ENCODE measurements around the gene NAE1.
"Not testable (repeated sequence)": the region's sequence is repeated elsewhere in the genome, so short reads cannot be mapped to it uniquely, and the experiment has no call there.

The NAE1 gene

DNA sequence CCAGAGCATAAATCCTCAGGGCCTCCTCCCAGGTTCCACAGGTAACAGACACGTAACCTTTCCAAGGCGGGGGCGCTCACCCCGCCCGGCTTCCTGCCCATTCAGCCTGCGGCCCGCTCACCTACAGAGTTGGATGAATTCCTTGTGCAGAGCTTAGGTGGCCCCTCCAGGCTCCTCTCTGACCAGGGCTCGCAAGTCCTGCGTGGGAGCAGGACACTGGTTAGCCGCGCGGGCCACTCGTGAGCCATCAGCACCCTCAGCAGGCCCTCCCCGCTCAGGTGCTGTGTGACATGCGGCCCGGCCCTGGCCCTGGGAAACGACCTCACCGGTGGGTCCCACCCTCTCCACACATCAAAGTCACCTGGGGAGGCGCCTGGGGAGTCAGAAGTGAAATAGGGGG, 29.9 kb downstream of the NAE1 start:
- no peak for DNase-seq

GRCh38 chr16:66798161-66798560, 32.6 kb downstream of the NAE1 start:
- DNase-seq = no peak

DNA sequence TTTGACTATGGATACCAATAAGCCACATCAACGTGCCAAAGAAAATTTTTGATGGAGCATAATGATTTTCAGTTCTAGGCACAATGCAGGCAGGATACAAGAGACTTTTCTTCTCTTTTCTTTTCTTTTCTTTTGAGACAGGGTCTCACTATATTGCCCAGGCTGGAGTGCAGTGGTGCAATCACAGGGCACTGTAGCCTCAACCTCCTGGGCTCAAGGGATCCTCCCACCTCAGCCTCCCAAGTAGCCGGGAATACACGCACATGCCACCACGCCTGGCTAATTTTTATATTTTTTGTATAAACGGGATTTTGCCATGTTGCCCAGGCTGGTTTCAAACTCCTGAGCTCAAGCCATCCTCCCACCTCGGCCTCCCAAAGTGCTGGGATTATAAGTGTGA, 36.8 kb downstream of the NAE1 start:
- not testable (repeated sequence) for DNase-seq

- DNase-seq = no peak
Measured at GRCh38 chr16:66790130-66790733, 40.5 kb downstream of the NAE1 start.

DNA sequence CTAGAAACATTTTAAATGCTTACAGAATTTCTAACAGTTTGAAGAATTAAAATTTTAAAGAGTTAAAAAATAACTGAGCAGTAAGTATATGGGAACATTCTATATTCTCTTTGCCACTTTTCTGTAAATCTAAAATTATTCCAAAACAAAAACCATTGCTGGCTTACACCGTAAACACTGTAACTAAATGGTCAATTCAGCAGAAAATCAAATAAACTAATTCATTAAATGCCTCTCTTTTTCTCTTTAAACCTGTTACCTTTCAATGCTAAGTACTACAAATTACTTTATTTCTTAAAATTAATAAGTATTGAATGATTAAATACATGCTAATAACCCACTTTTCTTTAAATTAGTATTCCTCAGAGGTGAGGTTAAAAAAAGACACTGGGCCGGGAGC, 43.3 kb downstream of the NAE1 start:
- DNase-seq = no peak

DNA sequence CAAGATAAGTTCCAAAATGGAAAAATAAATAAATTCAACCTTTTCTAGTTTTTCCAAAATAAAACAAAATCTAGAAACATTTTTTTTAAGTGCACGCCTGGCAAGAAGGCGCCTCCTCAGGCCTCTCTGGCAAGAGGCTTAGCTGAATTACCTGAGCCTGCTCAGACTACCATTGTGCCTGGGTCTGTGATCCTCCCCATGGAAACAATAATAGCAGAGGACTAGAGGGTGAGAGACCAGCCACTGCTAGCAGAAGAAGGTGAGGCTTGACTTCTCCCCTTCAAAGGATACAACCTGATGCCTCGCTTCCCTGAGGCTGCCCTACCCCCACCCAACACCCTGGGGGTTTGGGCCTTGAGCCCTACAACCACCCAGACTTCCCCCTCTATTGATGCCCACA, 44.2 kb downstream of the NAE1 start:
- DNase-seq = no peak

GRCh38 chr16:66776457-66776856, 54.3 kb downstream of the NAE1 start:
- DNase-seq = no peak

GRCh38 chr16:66774981-66775380, 55.8 kb downstream of the NAE1 start:
- DNase-seq = no peak

- DNase-seq = no peak
Measured at GRCh38 chr16:66758086-66758485, 72.7 kb downstream of the NAE1 start.

- DNase-seq = no peak
Measured at GRCh38 chr16:66754819-66755218, 76.0 kb downstream of the NAE1 start.

- DNase-seq = no peak
Measured at GRCh38 chr16:66754211-66754610, 76.6 kb downstream of the NAE1 start.

DNA sequence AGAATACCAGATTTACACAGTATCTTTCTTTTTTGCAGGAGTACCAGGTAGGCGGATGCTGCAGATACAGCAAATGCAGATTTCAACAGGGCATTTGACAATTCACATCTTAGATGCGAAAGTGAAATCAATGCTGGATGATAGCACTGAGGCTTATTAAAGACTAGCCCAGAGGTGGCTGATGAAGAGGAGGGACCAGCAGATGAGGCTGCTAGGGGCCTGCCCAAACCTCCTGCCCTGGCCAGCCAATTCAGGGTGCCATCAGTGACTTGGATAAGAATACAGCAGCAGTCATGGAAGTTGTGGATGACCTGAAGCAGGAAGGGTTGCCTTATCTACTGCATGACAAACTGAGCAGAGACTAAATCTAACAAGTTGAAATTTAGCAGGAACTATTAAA, 77.8 kb downstream of the NAE1 start:
- DNase-seq = no peak
